GM18951 (cell line): ENCODE measurements around the gene PPP1R9B.

Source experiments
- POLR2A ChIP-seq: IDR thresholded peaks from 4 replicates; pipeline ENCODE4 v1.6.1; 2011; ENCODE audit warnings: mild to moderate bottlenecking; ENCODE audit not compliant: insufficient read length, insufficient read depth; ENCODE audit errors: extremely low read depth
- in situ Hi-C: fragments of 300-500 bp; cut with MboI; formaldehyde crosslinking; loops from one replicate; pipeline ENCODE4 v1.12.0; 2022; ENCODE audit warnings: low sequenced_read_pairs, mixed read lengths, inconsistent platforms; ENCODE audit not compliant: unreplicated experiment

PPP1R9B gene

DNA sequence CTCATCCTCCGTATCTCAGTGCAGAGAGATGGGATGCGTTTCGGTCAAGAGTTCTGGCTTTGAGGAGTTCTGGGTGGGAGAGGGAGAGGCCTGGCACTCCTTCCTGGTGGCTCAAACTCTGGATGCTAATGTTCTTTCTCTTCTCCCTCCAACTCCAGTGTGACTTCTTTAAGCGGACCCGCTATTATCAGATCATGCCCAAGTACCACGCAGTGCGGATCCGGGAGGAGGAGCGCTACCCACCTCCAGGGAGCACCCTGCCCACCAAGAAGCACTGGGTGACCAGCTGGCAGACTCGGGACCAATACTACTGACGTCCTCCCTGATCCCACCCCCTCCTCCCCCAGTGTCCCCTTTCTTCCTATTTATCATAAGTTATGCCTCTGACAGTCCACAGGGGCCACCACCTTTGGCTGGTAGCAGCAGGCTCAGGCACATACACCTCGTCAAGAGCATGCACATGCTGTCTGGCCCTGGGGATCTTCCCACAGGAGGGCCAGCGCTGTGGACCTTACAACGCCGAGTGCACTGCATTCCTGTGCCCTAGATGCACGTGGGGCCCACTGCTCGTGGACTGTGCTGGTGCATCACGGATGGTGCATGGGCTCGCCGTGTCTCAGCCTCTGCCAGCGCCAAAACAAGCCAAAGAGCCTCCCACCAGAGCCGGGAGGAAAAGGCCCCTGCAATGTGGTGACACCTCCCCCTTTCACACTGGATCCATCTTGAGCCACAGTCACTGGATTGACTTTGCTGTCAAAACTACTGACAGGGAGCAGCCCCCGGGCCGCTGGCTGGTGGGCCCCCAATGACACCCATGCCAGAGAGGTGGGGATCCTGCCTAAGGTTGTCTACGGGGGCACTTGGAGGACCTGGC lies 61.3 kb downstream of the PPP1R9B start:
- no peak for TF ChIP-seq POLR2A
- in situ Hi-C loops = no loop called here

DNA sequence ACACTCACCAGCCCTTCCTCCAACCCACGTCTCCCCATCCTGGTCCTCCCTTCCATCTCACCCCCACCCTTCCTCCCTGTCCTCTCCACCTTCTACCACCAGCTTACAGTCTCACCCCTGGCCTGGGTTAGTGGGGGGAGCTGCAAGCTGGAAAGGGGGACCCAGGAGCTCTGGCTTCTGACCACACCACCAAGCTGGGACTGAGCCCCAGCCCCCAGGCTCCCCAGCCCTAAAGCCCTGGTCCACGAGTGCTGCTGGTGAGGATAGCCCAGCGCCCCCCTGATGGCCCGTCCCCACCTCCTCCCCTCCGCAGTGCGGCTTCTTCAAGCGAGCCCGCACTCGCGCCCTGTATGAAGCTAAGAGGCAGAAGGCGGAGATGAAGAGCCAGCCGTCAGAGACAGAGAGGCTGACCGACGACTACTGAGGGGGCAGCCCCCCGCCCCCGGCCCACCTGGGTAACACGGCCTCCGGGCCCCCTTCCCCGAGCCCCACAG lies 62.5 kb downstream of the PPP1R9B start:
- TF ChIP-seq POLR2A = no peak
- in situ Hi-C loops = no loop called here

DNA sequence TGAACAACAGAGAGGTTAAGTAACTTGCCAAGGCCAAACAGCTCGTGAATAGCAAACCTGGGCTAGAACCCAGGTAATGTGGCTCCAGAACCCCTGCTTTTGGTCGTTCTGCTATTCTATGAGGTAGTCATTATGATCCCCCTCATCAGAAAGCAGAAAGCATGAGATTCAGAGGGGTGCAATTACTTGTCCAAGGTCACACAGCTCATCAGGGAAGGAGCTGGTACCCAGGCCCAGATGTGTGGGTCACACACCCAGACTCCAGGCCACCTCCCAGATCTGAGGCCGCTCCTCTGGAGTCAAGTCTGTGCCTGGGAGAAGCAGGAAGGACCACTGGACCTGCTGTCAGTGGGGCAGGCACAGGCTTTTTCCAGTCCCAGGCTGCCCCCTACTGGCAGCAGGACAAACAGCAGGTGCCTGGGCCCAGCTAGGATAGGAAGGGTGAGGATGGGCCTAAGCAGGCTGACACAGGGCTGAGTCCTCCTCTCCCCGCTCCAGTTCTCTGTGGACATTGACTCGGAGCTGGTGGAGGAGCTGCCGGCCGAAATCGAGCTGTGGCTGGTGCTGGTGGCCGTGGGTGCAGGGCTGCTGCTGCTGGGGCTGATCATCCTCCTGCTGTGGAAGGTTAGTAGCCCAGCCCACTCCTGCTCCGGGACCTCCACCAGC lies 63.1 kb downstream of the PPP1R9B start:
- no peak for TF ChIP-seq POLR2A
- in situ Hi-C loops = no loop called here
